ENCODE data around the gene CASKIN1.
"Not testable (repeated sequence)": the region's sequence is repeated elsewhere in the genome, so short reads cannot be mapped to it uniquely, and the experiment has no call there.

Gene CASKIN1

GRCh38 chr16:2210009-2210332 lies 13.6 kb upstream of the CASKIN1 start:
- no peak for ATAC-seq

- ATAC-seq: no peak
Observed at GRCh38 chr16:2209258-2210008, 13.0 kb upstream of the CASKIN1 start.

GRCh38 chr16:2208772-2209171 lies 12.4 kb upstream of the CASKIN1 start:
- no peak for ATAC-seq

- no peak for ATAC-seq
Observed at GRCh38 chr16:2208308-2208707, 11.9 kb upstream of the CASKIN1 start.

GRCh38 chr16:2207872-2208271 lies 11.5 kb upstream of the CASKIN1 start:
- ATAC-seq: no peak

- no peak for ATAC-seq
Observed at GRCh38 chr16:2206780-2207433, 10.5 kb upstream of the CASKIN1 start.

- no peak for ATAC-seq
Observed at GRCh38 chr16:2206420-2206779, 10.0 kb upstream of the CASKIN1 start.

GRCh38 chr16:2205967-2206313 lies 9.5 kb upstream of the CASKIN1 start:
- ATAC-seq: no peak

GRCh38 chr16:2205104-2205966 lies 8.9 kb upstream of the CASKIN1 start, which contains the start of gene MLST8:
Gene MLST8 (plus strand): TSS chr16:2205454. CDS start chr16:2206086, 632 bp downstream.
- peak; percentile 74 to 77 for ATAC-seq

- ATAC-seq: no peak
Observed at GRCh38 chr16:2204416-2205103, 8.2 kb upstream of the CASKIN1 start.

- not testable (repeated sequence) for ATAC-seq
Observed at GRCh38 chr16:2203119-2203688, 6.8 kb upstream of the CASKIN1 start.

GRCh38 chr16:2200313-2200712 lies 3.9 kb upstream of the CASKIN1 start:
- ATAC-seq: no peak

GRCh38 chr16:2199621-2200139 lies 3.3 kb upstream of the CASKIN1 start:
- ATAC-seq: no peak

- no peak for ATAC-seq
Observed at GRCh38 chr16:2199095-2199494, 2.7 kb upstream of the CASKIN1 start.

GRCh38 chr16:2198283-2198682 lies 1.9 kb upstream of the CASKIN1 start:
- no peak for ATAC-seq

- ATAC-seq: no peak
Observed at GRCh38 chr16:2197765-2198164, 1.4 kb upstream of the CASKIN1 start.

- no peak for ATAC-seq
Observed at GRCh38 chr16:2196981-2197511, 641 bp upstream of the CASKIN1 start.

- ATAC-seq: no peak
Observed at GRCh38 chr16:2195322-2196161, 863 bp downstream of the CASKIN1 start.

GRCh38 chr16:2194852-2195321 lies 1.5 kb downstream of the CASKIN1 start:
- peak; percentile 69 to 80 for ATAC-seq

- no peak for ATAC-seq
Observed at GRCh38 chr16:2194166-2194834, 2.1 kb downstream of the CASKIN1 start.

GRCh38 chr16:2191446-2191706 lies 5.0 kb downstream of the CASKIN1 start:
- ATAC-seq: no peak
